PC-9 (cell line): ENCODE measurements around the gene HSPG2. TPM values are rescaled to one million over a fixed set of nuclear protein-coding genes. Genes with fewer than 3 reads are reported as not detected.

Source experiments
- BruUV-seq: library from RNA; stranded (reverse); fragments of 400-500 nt; replicated peaks from 2 replicates; lab custom pipeline; 2021; lab: Mats Ljungman, UMichigan
- CTCF ChIA-PET: fragments of 300-600 bp; sonication (Branson Sonifier 250); formaldehyde crosslinking; loops from one replicate; lab custom pipeline; 2022; ENCODE audit warnings: antibody characterized with exemption; lab: Charles Lee
- POLR2A ChIA-PET: fragments of 300-600 bp; sonication (Branson Sonifier 250); formaldehyde crosslinking; loops from one replicate; lab custom pipeline; 2022; ENCODE audit warnings: antibody characterized with exemption; ENCODE audit not compliant: unreplicated experiment; lab: Charles Lee
- DNase-seq, 2 experiments: peaks; one replicate each; pipeline versions ENCODE4 v3.0.0 to v3.0.0-alpha.2; 2015 to 2022; ENCODE audit warnings: mixed read lengths in 1 of 2
- H2AFZ ChIP-seq: fragments of 200-600 bp; sonication (generic); 2 replicates; pipeline ENCODE4 v1.8.1; 2017; ENCODE audit warnings: antibody characterized with exemption
- H3F3A ChIP-seq: fragments of 200-600 bp; sonication (generic); 2 replicates; pipeline ENCODE4 v1.8.1; 2017; ENCODE audit warnings: antibody characterized with exemption, mild to moderate bottlenecking, low read depth; ENCODE audit not compliant: insufficient read depth
- H3K27ac ChIP-seq: fragments of 200-600 bp; sonication (generic); 2 replicates; pipeline ENCODE4 v1.6.1; 2016; ENCODE audit warnings: mixed run types
- H3K27me3 ChIP-seq: fragments of 200-600 bp; sonication (generic); 2 replicates; pipeline ENCODE4 v1.6.1; 2016; ENCODE audit warnings: low read depth, mixed run types; ENCODE audit not compliant: insufficient read depth
- H3K36me3 ChIP-seq: fragments of 200-600 bp; sonication (generic); 2 replicates; pipeline ENCODE4 v1.6.1; 2016; ENCODE audit warnings: low read depth, mixed run types
- H3K4me1 ChIP-seq: fragments of 200-600 bp; sonication (generic); replicated peaks from 2 replicates; pipeline ENCODE4 v1.6.1; 2016; ENCODE audit warnings: mixed run types; ENCODE audit not compliant: insufficient read depth
- H3K4me2 ChIP-seq: fragments of 200-600 bp; sonication (generic); 2 replicates; pipeline ENCODE4 v1.6.1; 2017; ENCODE audit warnings: mixed run types
- H3K4me3 ChIP-seq: fragments of 200-600 bp; sonication (generic); 2 replicates; pipeline ENCODE4 v1.6.1; 2016; ENCODE audit warnings: mixed run types
- H3K79me2 ChIP-seq: fragments of 200-600 bp; sonication (generic); 2 replicates; pipeline ENCODE4 v1.6.1; 2017; ENCODE audit warnings: low read depth, mixed run types
- H3K9me2 ChIP-seq: fragments of 200-600 bp; sonication (generic); 2 replicates; pipeline ENCODE4 v1.8.1; 2017; ENCODE audit warnings: mild to moderate bottlenecking; ENCODE audit not compliant: insufficient read depth
- H3K9me3 ChIP-seq: fragments of 200-600 bp; sonication (generic); 2 replicates; pipeline ENCODE4 v1.8.1; 2016; ENCODE audit warnings: low read depth; ENCODE audit not compliant: insufficient read depth
- H4K20me1 ChIP-seq: fragments of 200-600 bp; sonication (generic); 2 replicates; pipeline ENCODE4 v1.8.1; 2017; ENCODE audit not compliant: insufficient read depth
- EZH2 ChIP-seq: fragments of 200-600 bp; sonication (generic); IDR thresholded peaks from 2 replicates; pipeline ENCODE4 v1.8.0; 2017; ENCODE audit warnings: antibody characterized with exemption, low read depth
- intact Hi-C: fragments of 100-400 bp; cut with micrococcal nuclease; formaldehyde crosslinking; loops from one replicate; pipeline ENCODE4 v1.10.0; 2022; ENCODE audit not compliant: unreplicated experiment
- total RNA-seq: library from RNA; stranded (reverse); gene quantifications from 2 replicates; pipeline ENCODE4 v1.2.3, GENCODE V29; 2021
- TF ChIP-seq, protein P1 (sequence below): fragments of 200-600 bp; sonication (generic); conservative IDR thresholded peaks from 2 replicates; pipeline ENCODE4 v1.6.1; 2017; ENCODE audit warnings: mixed run types, antibody characterized with exemption, mild to moderate bottlenecking, moderate library complexity

HSPG2 gene
- total RNA-seq, 1 experiment from 2014 or later = 126 TPM

DNA sequence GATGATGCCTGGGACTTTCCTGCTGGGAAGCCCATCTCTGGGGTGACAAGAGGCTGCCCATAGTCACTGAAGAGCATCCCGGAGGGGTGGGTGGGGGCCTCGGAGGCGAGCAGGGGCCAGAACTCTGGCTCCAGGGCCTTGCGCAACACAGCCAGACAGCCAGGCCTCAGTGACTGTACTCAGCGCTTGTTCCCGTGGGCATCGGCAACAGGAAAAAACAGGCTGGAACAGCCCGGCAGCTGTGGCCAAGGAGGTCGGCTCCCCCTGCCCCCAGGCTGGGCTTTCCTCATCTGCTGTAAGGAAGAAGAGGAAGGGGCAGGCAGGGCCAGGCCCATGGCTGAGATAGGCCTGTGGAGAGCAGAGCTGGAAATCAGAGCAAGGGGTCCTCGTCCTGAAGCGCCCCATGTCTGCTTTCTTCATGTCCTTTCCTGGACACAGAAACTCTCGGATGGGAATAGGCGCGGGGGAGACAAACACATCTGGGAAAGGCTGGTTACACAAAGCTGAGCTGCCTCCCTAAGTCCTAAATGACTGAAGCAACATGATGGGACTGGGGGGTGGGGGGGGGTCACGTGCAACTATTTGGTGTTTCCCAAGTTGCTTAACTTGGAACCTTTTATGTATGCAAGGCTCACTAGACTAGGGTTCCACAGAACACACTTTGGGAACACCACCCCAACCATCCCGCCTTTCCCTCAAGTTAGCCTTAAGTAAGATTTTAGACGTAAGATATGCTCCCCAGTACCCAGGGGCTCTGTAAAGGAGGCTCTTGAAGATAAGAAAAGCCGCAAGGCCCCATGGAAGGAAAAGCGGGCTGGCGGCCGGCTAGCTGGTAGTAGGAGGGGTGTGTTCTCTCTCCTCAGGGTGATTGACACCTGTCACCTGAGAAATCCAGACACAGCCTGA is 30.7 kb downstream of the HSPG2 start:
- H2AFZ ChIP-seq = no peak overlapping the region
- no peak overlapping the region for H3K27ac ChIP-seq
- CTCF ChIA-PET = no interaction called here
- H3K4me1 ChIP-seq = no peaks in the 10 kb centered on the region
- no peaks in the 10 kb centered on the region for H3K9me2 ChIP-seq
- H4K20me1 ChIP-seq = no peaks in the 10 kb centered on the region; the same call in 1 of the 2 replicates
- no peaks in the 10 kb centered on the region for H3K36me3 ChIP-seq
- BruUV-seq = no TSS peak
- H3K9me3 ChIP-seq = no peaks in the 10 kb centered on the region
- no peak for TF ChIP-seq EZH2
- TF ChIP-seq, protein P1, sequence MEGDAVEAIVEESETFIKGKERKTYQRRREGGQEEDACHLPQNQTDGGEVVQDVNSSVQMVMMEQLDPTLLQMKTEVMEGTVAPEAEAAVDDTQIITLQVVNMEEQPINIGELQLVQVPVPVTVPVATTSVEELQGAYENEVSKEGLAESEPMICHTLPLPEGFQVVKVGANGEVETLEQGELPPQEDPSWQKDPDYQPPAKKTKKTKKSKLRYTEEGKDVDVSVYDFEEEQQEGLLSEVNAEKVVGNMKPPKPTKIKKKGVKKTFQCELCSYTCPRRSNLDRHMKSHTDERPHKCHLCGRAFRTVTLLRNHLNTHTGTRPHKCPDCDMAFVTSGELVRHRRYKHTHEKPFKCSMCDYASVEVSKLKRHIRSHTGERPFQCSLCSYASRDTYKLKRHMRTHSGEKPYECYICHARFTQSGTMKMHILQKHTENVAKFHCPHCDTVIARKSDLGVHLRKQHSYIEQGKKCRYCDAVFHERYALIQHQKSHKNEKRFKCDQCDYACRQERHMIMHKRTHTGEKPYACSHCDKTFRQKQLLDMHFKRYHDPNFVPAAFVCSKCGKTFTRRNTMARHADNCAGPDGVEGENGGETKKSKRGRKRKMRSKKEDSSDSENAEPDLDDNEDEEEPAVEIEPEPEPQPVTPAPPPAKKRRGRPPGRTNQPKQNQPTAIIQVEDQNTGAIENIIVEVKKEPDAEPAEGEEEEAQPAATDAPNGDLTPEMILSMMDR = no peak
- no peaks in the 10 kb centered on the region for H3K79me2 ChIP-seq
- no peaks in the 10 kb centered on the region for H3K27me3 ChIP-seq
- DNase-seq = no peak
- H3K4me3 ChIP-seq = no peak overlapping the region
- intact Hi-C loops = no loop called here
- H3F3A ChIP-seq = no peaks in the 10 kb centered on the region
- no peak overlapping the region for H3K4me2 ChIP-seq
- POLR2A ChIA-PET = no interaction called here

DNA sequence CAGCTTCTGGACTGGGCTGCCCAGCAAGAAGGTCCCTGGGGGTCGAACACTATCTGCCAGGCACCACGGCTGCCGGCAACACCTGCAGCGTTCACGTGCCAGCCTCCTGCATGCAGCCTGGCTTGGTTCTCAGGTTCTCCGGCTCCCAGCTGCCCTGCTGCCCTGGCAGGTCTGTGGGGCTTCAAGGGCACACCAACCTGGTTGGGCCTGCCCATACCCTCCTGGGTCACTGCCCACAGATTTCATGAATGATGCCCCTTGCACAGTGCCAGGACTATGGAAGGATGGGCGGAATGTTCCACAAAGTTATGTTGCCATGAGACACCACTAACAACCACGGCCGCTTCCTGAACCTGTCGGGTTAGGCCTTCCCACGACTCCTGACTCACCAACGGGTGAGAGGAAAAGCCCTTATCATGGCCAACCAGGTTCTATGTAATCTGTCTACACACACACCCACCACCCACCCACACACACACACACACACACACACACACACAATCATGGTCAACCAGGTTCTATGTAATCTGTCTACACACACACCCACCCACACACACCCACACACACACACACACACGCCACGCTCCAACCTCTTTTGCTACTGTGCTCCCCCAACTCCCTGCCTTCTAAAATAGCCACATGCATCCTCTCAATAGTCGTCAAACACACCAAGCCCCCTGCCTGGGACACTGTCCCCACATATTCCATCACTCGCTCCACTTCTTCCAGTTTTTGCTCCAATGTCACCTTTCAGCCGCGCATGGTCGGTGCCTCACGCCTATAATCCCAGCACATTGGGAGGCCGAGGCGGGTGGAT is 32.2 kb downstream of the HSPG2 start:
- H3K79me2 ChIP-seq = no peaks in the 10 kb centered on the region
- TF ChIP-seq EZH2 = no peak
- TF ChIP-seq, protein P1 = no peak
- no peak overlapping the region for H3K4me3 ChIP-seq
- H3F3A ChIP-seq = no peaks in the 10 kb centered on the region
- no peaks in the 10 kb centered on the region; the same call in 1 of the 2 replicates for H4K20me1 ChIP-seq
- H3K9me3 ChIP-seq = no peaks in the 10 kb centered on the region
- no peaks in the 10 kb centered on the region for H3K36me3 ChIP-seq
- H3K9me2 ChIP-seq = no peaks in the 10 kb centered on the region
- BruUV-seq = no TSS peak
- H2AFZ ChIP-seq = no peak overlapping the region
- no peak overlapping the region for H3K4me2 ChIP-seq
- no peak overlapping the region for H3K27ac ChIP-seq
- CTCF ChIA-PET = no interaction called here
- peak; percentile 79 to 86 for DNase-seq
- POLR2A ChIA-PET = interaction anchor here (0.6 kb wide), 1 partner anchor 127 kb away, joined by 7 read pairs; no protein-coding TSS in a partner anchor
- intact Hi-C loops = loop anchor here (1.0 to 2.0 kb wide), 2 partner anchors 26 to 52 kb away; no protein-coding TSS in a partner anchor
- no peaks in the 10 kb centered on the region for H3K4me1 ChIP-seq
- no peaks in the 10 kb centered on the region for H3K27me3 ChIP-seq

DNA sequence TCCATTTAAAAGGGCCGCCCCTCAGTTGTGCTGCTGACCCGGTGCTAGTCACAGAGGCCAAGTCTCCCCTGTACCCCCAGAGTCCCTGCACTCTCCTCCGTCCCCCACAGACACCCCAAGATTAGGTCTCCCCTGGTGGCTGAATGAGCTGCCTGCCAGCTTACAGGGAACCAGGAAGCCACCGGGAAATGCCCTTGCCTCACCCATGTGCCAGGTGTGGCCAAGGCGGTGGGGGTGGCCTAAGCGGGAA is 32.7 kb downstream of the HSPG2 start:
- TF ChIP-seq EZH2 = no peak
- TF ChIP-seq, protein P1 = no peak
- CTCF ChIA-PET = no interaction called here
- Histone ChIP-seq H3K27me3 (no peaks in the 10 kb centered on the region), H4K20me1 (no peaks in the 10 kb centered on the region; the same call in 1 of the 2 replicates), H3K27ac (no peak overlapping the region), H3K9me2 (no peaks in the 10 kb centered on the region), H2AFZ (no peak overlapping the region), H3K36me3 (no peaks in the 10 kb centered on the region), H3K4me3 (no peak overlapping the region), H3F3A (no peaks in the 10 kb centered on the region), H3K4me1 (no peaks in the 10 kb centered on the region), H3K79me2 (no peaks in the 10 kb centered on the region), H3K9me3 (no peaks in the 10 kb centered on the region), H3K4me2 (no peak overlapping the region)
- intact Hi-C loops = loop anchor here (2.0 kb wide), 1 partner anchor 52 kb away; no protein-coding TSS in a partner anchor
- POLR2A ChIA-PET = interaction anchor here (0.6 kb wide), 1 partner anchor 128 kb away, joined by 7 read pairs; no protein-coding TSS in a partner anchor
- no peak for DNase-seq
- no TSS peak for BruUV-seq
